ENCODE measurements around the gene CACNB4. TPM values are rescaled to one million over a fixed set of nuclear protein-coding genes. Genes with fewer than 3 reads are reported as not detected.

Gene CACNB4
- total RNA-seq, 1 experiment from 2014 or later: 2.0 TPM

GRCh38 chr2:151843691-151844061 lies 255.2 kb downstream of the CACNB4 start:
- POLR2A ChIA-PET: no interaction called here
- TF ChIP-seq JUND (IDR thresholded peaks at IDR 0.05): no peak
- TF ChIP-seq CTCF (IDR thresholded peaks at IDR 0.05 in 2 of 3, conservative IDR thresholded peaks at IDR 0.05 in 1 of 3; ENCODE audit: borderline replicate concordance in 1 of 3, insufficient read depth in 1 of 3, low read depth in 2 of 3, low read length in 2 of 3): no peak
- no peak for TF ChIP-seq SRF (IDR thresholded peaks at IDR 0.05; ENCODE audit: low read depth)
- no peak for TF ChIP-seq CBX3 (IDR thresholded peaks at IDR 0.05; ENCODE audit: low read depth)
- TF ChIP-seq POLR2AphosphoS5 (IDR thresholded peaks at IDR 0.05; ENCODE audit: low read depth, low read length): no peak
- TF ChIP-seq TCF7L2 (IDR thresholded peaks at IDR 0.05; ENCODE audit: borderline replicate concordance, extremely low read depth, insufficient read depth, insufficient read length): no peak
- no peak for TF ChIP-seq ZFX (IDR thresholded peaks at IDR 0.05)
- no peak for TF ChIP-seq SP1 (IDR thresholded peaks at IDR 0.05; ENCODE audit: low read depth)
- no peak for TF ChIP-seq CEBPB (IDR thresholded peaks at IDR 0.05; ENCODE audit: low read depth)
- no peak for TF ChIP-seq ELF1 (IDR thresholded peaks at IDR 0.05; ENCODE audit: borderline replicate concordance, low read depth)
- TF ChIP-seq REST (IDR thresholded peaks at IDR 0.05; ENCODE audit: low read depth): no peak
- no peak for TF ChIP-seq RAD21 (IDR thresholded peaks at IDR 0.05; ENCODE audit: low read depth)
- no peak for TF ChIP-seq POLR2A (IDR thresholded peaks at IDR 0.05; ENCODE audit: borderline replicate concordance, extremely low read depth, insufficient read depth, insufficient read length)
- TF ChIP-seq ZBTB33 (IDR thresholded peaks at IDR 0.05; ENCODE audit: extremely low read depth, insufficient replicate concordance, low read length): no peak
- CTCF ChIA-PET: no interaction called here
- Histone ChIP-seq H3K9ac (ENCODE audit: low read length) (no peak overlapping the region), H4K20me1 (ENCODE audit: insufficient read depth) (no peaks in the 10 kb centered on the region), H3K4me2 (ENCODE audit: low read length) (no peak overlapping the region), H3K27me3 (ENCODE audit: insufficient read depth, low read length) (no peaks in the 10 kb centered on the region), H3K9me3 (ENCODE audit: control insufficient read depth in 1 of 2, insufficient read depth in 1 of 2, low read depth in 1 of 2, low read length in 2 of 2) (no peaks in the 10 kb centered on the region), H3K4me1 (ENCODE audit: control insufficient read depth in 1 of 2, insufficient read depth in 2 of 2, low read length in 2 of 2) (no peaks in the 10 kb centered on the region), H2AFZ (ENCODE audit: low read depth, low read length, poor library complexity, severe bottlenecking) (no peak overlapping the region), H3K27ac (ENCODE audit: low read depth, low read length) (no peak overlapping the region), H3K4me3 (replicated peaks in 1 of 2; ENCODE audit: low read depth in 1 of 2, low read length in 2 of 2) (no peak overlapping the region), H3K36me3 (ENCODE audit: control insufficient read depth in 1 of 2, insufficient read depth in 2 of 2, low read length in 2 of 2) (no peaks in the 10 kb centered on the region), H3K79me2 (ENCODE audit: insufficient read depth, low read length) (no peaks in the 10 kb centered on the region), H3K9me2 (ENCODE audit: insufficient read depth) (no peaks in the 10 kb centered on the region)
- intact Hi-C loops (cut with micrococcal nuclease): no loop called here
- BruUV-seq (replicated peaks): no TSS peak
- ATAC-seq (no peak), DNase-seq (ENCODE audit: low read depth, low spot score) (no peak)
- RAD21 ChIA-PET (ENCODE audit: low non-redundant PET in 1 of 2, low total read pairs in 2 of 2, uncharacterized antibody in 2 of 2, unreplicated experiment in 2 of 2): no interaction called here

All from HCT116 (cell line).